Activated CD4-positive, CD25-positive, alpha-beta regulatory T cell treated with anti-CD3 and anti-CD28 coated beads, Interleukin-2, amount 50 U/mL, for 72 hours (primary cell): ENCODE data around the gene SFMBT2.
"Not testable (repeated sequence)": the region's sequence is repeated elsewhere in the genome, so short reads cannot be mapped to it uniquely, and the experiment has no call there.

Experiments
- DNase-seq: peaks from one replicate; pipeline ENCODE4 v3.0.0; 2021

The SFMBT2 gene

GRCh38 chr10:7258948-7259523 is 151.8 kb downstream of the SFMBT2 start:
- DNase-seq, result peak; percentile 37

GRCh38 chr10:7255517-7255916 is 155.3 kb downstream of the SFMBT2 start:
- DNase-seq, result no peak

- no peak for DNase-seq
Observed at GRCh38 chr10:7251696-7252465, 159.0 kb downstream of the SFMBT2 start.

GRCh38 chr10:7250236-7250635 is 160.6 kb downstream of the SFMBT2 start:
- no peak for DNase-seq

- no peak for DNase-seq
Observed at GRCh38 chr10:7248585-7249164, 162.2 kb downstream of the SFMBT2 start.

GRCh38 chr10:7248148-7248547 is 162.7 kb downstream of the SFMBT2 start:
- DNase-seq, result no peak

- DNase-seq, result no peak
Observed at GRCh38 chr10:7245505-7245904, 165.3 kb downstream of the SFMBT2 start.

- DNase-seq, result no peak
Observed at GRCh38 chr10:7243873-7244272, 167.0 kb downstream of the SFMBT2 start.

GRCh38 chr10:7243139-7243538 is 167.7 kb downstream of the SFMBT2 start:
- DNase-seq, result no peak

- DNase-seq, result no peak
Observed at GRCh38 chr10:7239312-7239985, 171.4 kb downstream of the SFMBT2 start.

GRCh38 chr10:7235376-7235775 is 175.5 kb downstream of the SFMBT2 start:
- no peak for DNase-seq

- DNase-seq, result no peak
Observed at GRCh38 chr10:7234109-7234508, 176.7 kb downstream of the SFMBT2 start.

GRCh38 chr10:7233259-7233991 is 177.4 kb downstream of the SFMBT2 start:
- DNase-seq, result no peak

- DNase-seq, result no peak
Observed at GRCh38 chr10:7231509-7232414, 179.1 kb downstream of the SFMBT2 start.

- DNase-seq, result no peak
Observed at GRCh38 chr10:7230951-7231350, 179.9 kb downstream of the SFMBT2 start.

- no peak for DNase-seq
Observed at GRCh38 chr10:7230036-7230435, 180.8 kb downstream of the SFMBT2 start.

GRCh38 chr10:7225133-7225532 is 185.7 kb downstream of the SFMBT2 start:
- DNase-seq, result no peak

- no peak for DNase-seq
Observed at GRCh38 chr10:7218968-7219367, 191.9 kb downstream of the SFMBT2 start.

GRCh38 chr10:7212696-7213095 is 198.1 kb downstream of the SFMBT2 start:
- not testable (repeated sequence) for DNase-seq

- DNase-seq, result no peak
Observed at GRCh38 chr10:7211857-7212577, 198.8 kb downstream of the SFMBT2 start.

- DNase-seq, result no peak
Observed at GRCh38 chr10:7210516-7210915, 200.3 kb downstream of the SFMBT2 start.
